H9 (cell line): ENCODE results near the gene LRRC36. TPM values are rescaled to one million over a fixed set of nuclear protein-coding genes. Genes with fewer than 3 reads are reported as not detected.

Source experiments
- DNase-seq: peaks from one replicate; pipeline ENCODE4 v3.0.0-alpha.2; 2017
- H2AFZ ChIP-seq: one replicate; pipeline ENCODE4 v1.6.1; 2013; ENCODE audit warnings: mild to moderate bottlenecking, low read length, control low read depth, moderate library complexity
- H2AK5ac ChIP-seq: 2 replicates; pipeline ENCODE4 v1.6.1; 2013; ENCODE audit warnings: low read length, control low read depth, mixed read lengths; ENCODE audit not compliant: insufficient read length
- H2BK120ac ChIP-seq: one replicate; pipeline ENCODE4 v1.6.1; 2013; ENCODE audit warnings: low read depth, mild to moderate bottlenecking, low read length, control low read depth, inconsistent platforms; ENCODE audit not compliant: poor library complexity, severe bottlenecking
- H2BK12ac ChIP-seq: 2 replicates; pipeline ENCODE4 v1.6.1; 2013; ENCODE audit warnings: low read length, control low read depth, mixed read lengths, low read depth; ENCODE audit not compliant: insufficient read length
- H2BK15ac ChIP-seq: 2 replicates; pipeline ENCODE4 v1.6.1; 2013; ENCODE audit warnings: low read depth, low read length, control low read depth
- H2BK20ac ChIP-seq: one replicate; pipeline ENCODE4 v1.6.1; 2013; ENCODE audit warnings: low read depth, mild to moderate bottlenecking, low read length, control low read depth, inconsistent platforms; ENCODE audit not compliant: poor library complexity, severe bottlenecking
- H2BK5ac ChIP-seq: 2 replicates; pipeline ENCODE4 v1.6.1; 2013; ENCODE audit warnings: low read length, control low read depth, mixed read lengths; ENCODE audit not compliant: insufficient read length
- H3K14ac ChIP-seq: 2 replicates; pipeline ENCODE4 v1.6.1; 2013; ENCODE audit warnings: low read length, control low read depth; ENCODE audit not compliant: insufficient read depth
- H3K18ac ChIP-seq: 2 replicates; pipeline ENCODE4 v1.6.1; 2013; ENCODE audit warnings: low read depth, mild to moderate bottlenecking, mixed read lengths, low read length, control low read depth; ENCODE audit not compliant: insufficient read length
- H3K23ac ChIP-seq: 2 replicates; pipeline ENCODE4 v1.6.1; 2013; ENCODE audit warnings: low read length, control low read depth, mixed read lengths, low read depth; ENCODE audit not compliant: insufficient read length
- H3K23me2 ChIP-seq: 2 replicates; pipeline ENCODE4 v1.6.1; 2013; ENCODE audit warnings: low read depth, mild to moderate bottlenecking, mixed read lengths, low read length, control low read depth; ENCODE audit not compliant: insufficient read length, poor library complexity, severe bottlenecking
- H3K27ac ChIP-seq: 2 replicates; pipeline ENCODE4 v1.5.1; 2013; ENCODE audit warnings: low read length, control low read depth, mixed read lengths, low read depth; ENCODE audit not compliant: insufficient read length
- H3K27me3 ChIP-seq: 2 replicates; pipeline ENCODE4 v1.6.1; 2013; ENCODE audit warnings: low read length, control low read depth, inconsistent platforms; ENCODE audit not compliant: insufficient read depth
- H3K4ac ChIP-seq: 2 replicates; pipeline ENCODE4 v1.6.1; 2013; ENCODE audit warnings: low read depth, mild to moderate bottlenecking, control low read depth, inconsistent platforms, low read length, moderate library complexity
- H3K4me1 ChIP-seq: 2 replicates; pipeline ENCODE4 v1.6.1; 2013; ENCODE audit warnings: low read length, control low read depth, inconsistent platforms; ENCODE audit not compliant: insufficient read depth
- H3K4me2 ChIP-seq: 2 replicates; pipeline ENCODE4 v1.6.1; 2013; ENCODE audit warnings: low read length, control low read depth, mixed read lengths; ENCODE audit not compliant: insufficient read length, insufficient read depth
- H3K56ac ChIP-seq: 2 replicates; pipeline ENCODE4 v1.6.1; 2013; ENCODE audit warnings: low read depth, mild to moderate bottlenecking, mixed read lengths, low read length, control low read depth; ENCODE audit not compliant: insufficient read length
- H3K79me1 ChIP-seq: 2 replicates; pipeline ENCODE4 v1.6.1; 2013; ENCODE audit warnings: low read depth, mild to moderate bottlenecking, moderate library complexity, low read length, control low read depth, inconsistent platforms; ENCODE audit not compliant: insufficient read depth, poor library complexity, severe bottlenecking
- H3K79me2 ChIP-seq: 2 replicates; pipeline ENCODE4 v1.6.1; 2013; ENCODE audit warnings: low read length, control low read depth, inconsistent platforms; ENCODE audit not compliant: insufficient read depth
- H3K9ac ChIP-seq: 2 replicates; pipeline ENCODE4 v1.6.1; 2013; ENCODE audit warnings: low read length, control low read depth, mixed read lengths; ENCODE audit not compliant: insufficient read length; ENCODE audit errors: extremely low read depth
- H3K9me3 ChIP-seq: one replicate; pipeline ENCODE4 v1.6.1; 2013; ENCODE audit warnings: low read depth, low read length, inconsistent platforms; ENCODE audit not compliant: control insufficient read depth
- H3T11ph ChIP-seq: one replicate; pipeline ENCODE4 v1.6.1; 2013; ENCODE audit warnings: mild to moderate bottlenecking, low read length, control low read depth, inconsistent platforms
- H4K20me1 ChIP-seq: one replicate; pipeline ENCODE4 v1.6.1; 2013; ENCODE audit not compliant: control insufficient read depth, insufficient read length, insufficient read depth
- H4K5ac ChIP-seq: 2 replicates; pipeline ENCODE4 v1.6.1; 2013; ENCODE audit warnings: low read depth, mild to moderate bottlenecking, mixed read lengths, low read length, control low read depth; ENCODE audit not compliant: insufficient read length
- H4K8ac ChIP-seq: replicated peaks from 2 replicates; pipeline ENCODE4 v1.6.1; 2013; ENCODE audit warnings: low read length, control low read depth, mixed read lengths, low read depth; ENCODE audit not compliant: insufficient read length
- H4K91ac ChIP-seq: 2 replicates; pipeline ENCODE4 v1.6.1; 2013; ENCODE audit warnings: low read depth, mild to moderate bottlenecking, moderate library complexity, mixed read lengths, low read length, control low read depth; ENCODE audit not compliant: insufficient read length
- H3K27ac Mint-ChIP-seq, 3 experiments: 2 replicates in 2 of 3; 3 replicates in 1 of 3; pipeline ENCODE4 v1.8.0; 2020 to 2021; ENCODE audit warnings: mixed read lengths in 3 of 3, mild to moderate bottlenecking in 1 of 3, moderate library complexity in 1 of 3
- H3K27me3 Mint-ChIP-seq: 2 replicates; pipeline ENCODE4 v1.8.0; 2021; ENCODE audit warnings: low read depth, mild to moderate bottlenecking, moderate library complexity, mixed read lengths
- H3K36me3 Mint-ChIP-seq, 3 experiments: 2 replicates in 2 of 3; 3 replicates in 1 of 3; pipeline ENCODE4 v1.8.0; 2020 to 2021; ENCODE audit warnings: low read depth in 3 of 3, mixed read lengths in 3 of 3; ENCODE audit not compliant: insufficient read depth in 1 of 3
- H3K4me1 Mint-ChIP-seq, 2 experiments: 2 replicates each; pipeline ENCODE4 v1.8.0; 2020; ENCODE audit warnings: mixed read lengths in 2 of 2
- H3K4me3 Mint-ChIP-seq, 2 experiments: 2 replicates in 1 of 2; 3 replicates in 1 of 2; pipeline ENCODE4 v1.8.0; 2020 to 2021; ENCODE audit warnings: mild to moderate bottlenecking in 2 of 2, mixed read lengths in 2 of 2, moderate library complexity in 1 of 2
- H3K9me3 Mint-ChIP-seq, 2 experiments: 2 replicates in 1 of 2; 3 replicates in 1 of 2; pipeline ENCODE4 v1.8.0; 2020; ENCODE audit warnings: mild to moderate bottlenecking in 2 of 2, mixed read lengths in 2 of 2, moderate library complexity in 1 of 2
- WGBS: extraction: QIAGEN DNeasy Blood & Tissue Kit; methylation state at CpG from one replicate; pipeline ENCODE4 v1.1.7; 2013; ENCODE audit warnings: missing lambda C conversion rate, low lambda C conversion rate, mixed read lengths; ENCODE audit not compliant: insufficient read length; ENCODE audit errors: extremely low coverage; 5-methylcytosine and 5-hydroxymethylcytosine counted together
- total RNA-seq: library from RNA; stranded (reverse); gene quantifications from 2 replicates; pipeline ENCODE4 v1.2.1, GENCODE V29; 2021
- TF ChIP-seq, protein P1 (sequence below): fragments of 200-600 bp; sonication (generic); conservative IDR thresholded peaks from 3 replicates; pipeline ENCODE4 v1.8.0; 2021; ENCODE audit warnings: antibody characterized with exemption, mild to moderate bottlenecking

Gene LRRC36
- total RNA-seq, 1 experiment from 2014 or later: not detected

DNA sequence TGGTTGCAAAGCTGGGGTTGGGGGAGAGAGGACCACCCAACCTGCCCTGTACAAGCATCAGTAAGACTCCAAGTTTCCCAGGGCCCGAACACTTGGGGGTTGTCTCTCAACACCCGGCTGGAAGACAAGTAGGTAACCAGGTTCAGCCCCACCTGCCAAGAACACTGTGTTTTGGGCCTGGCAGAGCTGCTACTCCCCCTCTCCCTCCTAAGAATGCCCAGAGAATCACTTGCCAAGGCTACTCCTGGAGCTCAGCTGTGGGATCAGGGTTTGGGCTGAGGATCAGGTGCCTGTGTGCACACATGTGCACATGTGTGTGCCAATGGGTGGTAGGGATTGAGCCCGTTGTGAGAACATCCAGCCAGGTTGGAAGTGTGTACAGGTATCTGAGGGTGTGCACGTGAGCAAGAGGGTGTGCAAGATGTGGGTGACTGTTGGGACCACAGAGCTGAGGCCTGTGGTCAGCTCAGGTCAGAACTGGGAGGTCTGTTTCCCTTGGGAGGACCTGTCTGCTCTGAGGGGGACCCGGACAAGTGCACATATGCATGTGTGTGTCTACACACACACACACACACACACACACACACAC, 106.6 kb downstream of the LRRC36 start:
- TF ChIP-seq, protein P1, sequence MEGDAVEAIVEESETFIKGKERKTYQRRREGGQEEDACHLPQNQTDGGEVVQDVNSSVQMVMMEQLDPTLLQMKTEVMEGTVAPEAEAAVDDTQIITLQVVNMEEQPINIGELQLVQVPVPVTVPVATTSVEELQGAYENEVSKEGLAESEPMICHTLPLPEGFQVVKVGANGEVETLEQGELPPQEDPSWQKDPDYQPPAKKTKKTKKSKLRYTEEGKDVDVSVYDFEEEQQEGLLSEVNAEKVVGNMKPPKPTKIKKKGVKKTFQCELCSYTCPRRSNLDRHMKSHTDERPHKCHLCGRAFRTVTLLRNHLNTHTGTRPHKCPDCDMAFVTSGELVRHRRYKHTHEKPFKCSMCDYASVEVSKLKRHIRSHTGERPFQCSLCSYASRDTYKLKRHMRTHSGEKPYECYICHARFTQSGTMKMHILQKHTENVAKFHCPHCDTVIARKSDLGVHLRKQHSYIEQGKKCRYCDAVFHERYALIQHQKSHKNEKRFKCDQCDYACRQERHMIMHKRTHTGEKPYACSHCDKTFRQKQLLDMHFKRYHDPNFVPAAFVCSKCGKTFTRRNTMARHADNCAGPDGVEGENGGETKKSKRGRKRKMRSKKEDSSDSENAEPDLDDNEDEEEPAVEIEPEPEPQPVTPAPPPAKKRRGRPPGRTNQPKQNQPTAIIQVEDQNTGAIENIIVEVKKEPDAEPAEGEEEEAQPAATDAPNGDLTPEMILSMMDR: no peak
- Histone ChIP-seq H3K27me3 (no peaks in the 10 kb centered on the region; the same call in 1 of the 2 replicates), H3K56ac (no peak overlapping the region), H3K79me2 (no peaks in the 10 kb centered on the region; the same call in 1 of the 2 replicates), H4K91ac (no peak overlapping the region), H2BK120ac (no peak overlapping the region), H2BK5ac (no peak overlapping the region), H3K4ac (no peak overlapping the region), H3K9ac (no peak overlapping the region), H3K4me2 (peak overlapping the region; percentile 58), H3K79me1 (no peaks in the 10 kb centered on the region), H3K18ac (no peak overlapping the region), H2BK20ac (no peak overlapping the region), H3K9me3 (no peaks in the 10 kb centered on the region), H3K23ac (no peak overlapping the region), H3K27ac (no peak overlapping the region), H3K23me2 (peaks cover 17% of the 10 kb centered on the region), H4K5ac (no peak overlapping the region), H3K14ac (no peak overlapping the region), H3T11ph (no peak overlapping the region), H2AK5ac (no peak overlapping the region), H3K4me1 (peaks cover 10% of the 10 kb centered on the region; the same call in 1 of the 2 replicates), H2BK12ac (no peak overlapping the region), H4K20me1 (no peaks in the 10 kb centered on the region), H2AFZ (no peak overlapping the region), H4K8ac (no peak overlapping the region), H2BK15ac (no peak overlapping the region)
- Mint-ChIP-seq H3K36me3 (peaks cover 4 to 24% (median 14%) of the 10 kb centered on the region in 3 experiments; a peak in 6 of 7 replicates), H3K4me3 (peak overlapping the region; percentile 55 to 74; a peak in 4 of 5 replicates), H3K27me3 (peaks cover 16% of the 10 kb centered on the region), H3K27ac (peak overlapping the region in 1 of 3 experiments; percentile 89; a peak in 1 of 7 replicates), H3K4me1 (peaks cover 43 to 45% of the 10 kb centered on the region in 2 experiments), H3K9me3 (no peaks in the 10 kb centered on the region)
- DNase-seq: no peak
- no CpG with 5 or more reads among the region's 5 CpGs for WGBS

Other genes starting within 250 kb of the LRRC36 start
- 18.2 and 18.8 TPM in 2 replicates for gene PHAF1, start 216.9 kb upstream of the LRRC36 start, total RNA-seq
- 11.2 and 11.4 TPM in 2 replicates for gene B3GNT9, start 175.8 kb upstream of the LRRC36 start, total RNA-seq
- 1.4 and 1.7 TPM in 2 replicates for gene TRADD, start 166.9 kb upstream of the LRRC36 start, total RNA-seq
- 0.59 and 0.75 TPM in 2 replicates for gene FBXL8, start 166.9 kb upstream of the LRRC36 start, total RNA-seq
- gene HSF4, start 162.1 kb upstream of the LRRC36 start, total RNA-seq: 1.2 and 1.5 TPM in 2 replicates
- gene NOL3, start 156.3 kb upstream of the LRRC36 start, total RNA-seq: 5.6 and 5.9 TPM in 2 replicates
- 42.1 and 51.2 TPM in 2 replicates for gene MATCAP1, start 142.9 kb upstream of the LRRC36 start, total RNA-seq
- 3.1 and 3.3 TPM in 2 replicates for gene EXOC3L1, start 136.7 kb upstream of the LRRC36 start, total RNA-seq
- 109 and 116 TPM in 2 replicates for gene E2F4, start 134.7 kb upstream of the LRRC36 start, total RNA-seq
- 8.6 and 9.1 TPM in 2 replicates for gene ELMO3, start 127.7 kb upstream of the LRRC36 start, total RNA-seq
- 42.6 and 43.3 TPM in 2 replicates for gene TMEM208, start 99.7 kb upstream of the LRRC36 start, total RNA-seq
- gene FHOD1, start 79.3 kb upstream of the LRRC36 start, total RNA-seq: 67.0 and 70.7 TPM in 2 replicates
- gene SLC9A5, start 77.8 kb upstream of the LRRC36 start, total RNA-seq: 7.5 and 9.1 TPM in 2 replicates
- gene PLEKHG4, start 47.3 kb upstream of the LRRC36 start, total RNA-seq: 13.2 and 13.9 TPM in 2 replicates
- gene KCTD19, start 74 bp upstream of the LRRC36 start, total RNA-seq: 0.13 TPM in 1 of 2 replicates, not detected in the other
- 0.48 and 0.79 TPM in 2 replicates for gene TPPP3, start 66.7 kb downstream of the LRRC36 start, total RNA-seq
- 3.0 and 3.7 TPM in 2 replicates for gene ZDHHC1, start 89.7 kb downstream of the LRRC36 start, total RNA-seq
- gene HSD11B2, start 104.3 kb downstream of the LRRC36 start, total RNA-seq: 33.5 and 35.1 TPM in 2 replicates
- gene ATP6V0D1, start 154.3 kb downstream of the LRRC36 start, total RNA-seq: 39.8 and 43.0 TPM in 2 replicates
- not detected in 2 replicates for gene AGRP, start 156.7 kb downstream of the LRRC36 start, total RNA-seq
- 10.0 and 14.3 TPM in 2 replicates for gene RIPOR1, start 202.0 kb downstream of the LRRC36 start, total RNA-seq
- 87.3 and 88.5 TPM in 2 replicates for gene CTCF, start 235.7 kb downstream of the LRRC36 start, total RNA-seq